HepG2 (cell line): ENCODE data around the gene CDK5RAP2. TPM values are rescaled to one million over a fixed set of nuclear protein-coding genes. Genes with fewer than 3 reads are reported as not detected.
A peak's percentile ranks its signal among the peaks of the same experiment; 100 is the strongest.

ENCODE experiments used
- ADNP ChIP-seq: sonication (generic); formaldehyde crosslinking; IDR thresholded peaks from 2 replicates; pipeline ENCODE4 v1.4.0; 2020; ENCODE audit warnings: missing genetic modification reagents
- HMG20A ChIP-seq: IDR thresholded peaks from 2 replicates; pipeline ENCODE4 v1.6.1; 2016; ENCODE audit warnings: borderline replicate concordance
- HNRNPK ChIP-seq: fragments of 200-400 bp; formaldehyde crosslinking; IDR thresholded peaks from 2 replicates; pipeline ENCODE4 v1.6.1; 2018; ENCODE audit warnings: low read length, low read depth, moderate library complexity, mild to moderate bottlenecking; ENCODE audit not compliant: poor library complexity, severe bottlenecking
- ISL2 ChIP-seq: sonication (generic); formaldehyde crosslinking; IDR thresholded peaks from 2 replicates; pipeline ENCODE4 v1.5.0; 2020; ENCODE audit warnings: missing genetic modification reagents
- MZF1 ChIP-seq: sonication (generic); formaldehyde crosslinking; IDR thresholded peaks from 2 replicates; pipeline ENCODE4 v1.8.1; 2023; ENCODE audit warnings: mild to moderate bottlenecking, missing genetic modification reagents, borderline replicate concordance
- NR2F1 ChIP-seq, 2 experiments: fragments of 450-650 bp in 1 of 2; formaldehyde crosslinking in 1 of 2; IDR thresholded peaks; 2 replicates each; pipeline versions ENCODE4 v1.5.0 to v1.6.1; 2016 to 2020; ENCODE audit warnings: mild to moderate bottlenecking in 1 of 2, missing compliant biosample characterization in 1 of 2, missing genetic modification reagents in 1 of 2, moderate library complexity in 1 of 2
- POLR2AphosphoS5 ChIP-seq: IDR thresholded peaks from 2 replicates; pipeline ENCODE4 v1.6.1; 2012; ENCODE audit warnings: low read depth, low read length
- POLR2G ChIP-seq: fragments of 200-400 bp; formaldehyde crosslinking; IDR thresholded peaks from 2 replicates; pipeline ENCODE4 v1.6.1; 2018; ENCODE audit warnings: mild to moderate bottlenecking, low read depth, low read length, moderate library complexity
- RAD21 ChIP-seq: fragments of 450-650 bp; formaldehyde crosslinking; IDR thresholded peaks from 2 replicates; pipeline ENCODE4 v1.5.0; 2020; ENCODE audit warnings: mild to moderate bottlenecking
- TFAP4 ChIP-seq: sonication (generic); IDR thresholded peaks from 2 replicates; pipeline ENCODE4 v1.6.1; 2016; ENCODE audit warnings: low read depth, borderline replicate concordance
- TGIF2 ChIP-seq: IDR thresholded peaks from 2 replicates; pipeline ENCODE4 v1.6.1; 2016; ENCODE audit warnings: control low read depth, missing compliant biosample characterization
- TP53 ChIP-seq: sonication (generic); formaldehyde crosslinking; conservative IDR thresholded peaks from 2 replicates; pipeline ENCODE4 v1.4.0; 2020; ENCODE audit warnings: missing genetic modification reagents
- ZNF510 ChIP-seq: sonication (generic); formaldehyde crosslinking; IDR thresholded peaks from 2 replicates; pipeline ENCODE4 v1.4.0; 2020; ENCODE audit warnings: low read depth, mild to moderate bottlenecking, missing genetic modification reagents
- ZNF747 ChIP-seq: sonication (generic); formaldehyde crosslinking; IDR thresholded peaks from 2 replicates; pipeline ENCODE4 v1.8.1; 2023; ENCODE audit warnings: missing genetic modification reagents, mild to moderate bottlenecking, borderline replicate concordance
- ZXDC ChIP-seq: sonication (generic); formaldehyde crosslinking; IDR thresholded peaks from 2 replicates; pipeline ENCODE4 v1.5.0; 2020; ENCODE audit warnings: mild to moderate bottlenecking, missing genetic modification reagents
- polyA plus RNA-seq, 8 experiments: library from polyadenylated mRNA; depleted of rRNA in 3 of 8; stranded (reverse) in 7 of 8; unstranded in 1 of 8; fragments of >200 nt; fragmentation: Illumina TruSeq in 4 of 8; extraction: Trizol in 4 of 8; gene quantifications; 2 replicates each; pipeline versions ENCODE4 v1.2.1 to v1.2.3, GENCODE V29; 2011 to 2016; ENCODE audit warnings: low read depth in 4 of 8, missing spikeins in 1 of 8, mixed read lengths in 1 of 8; ENCODE audit not compliant: insufficient read depth in 1 of 8
- total RNA-seq, 5 experiments: library from RNA; depleted of rRNA; stranded (reverse); fragments of >200 nt; fragmentation: Illumina TruSeq; extraction: Trizol; gene quantifications; 2 replicates each; pipeline ENCODE4 v1.2.3, GENCODE V29; 2016; ENCODE audit warnings: low read depth in 1 of 5
- TF ChIP-seq, protein P1 (sequence below): sonication (generic); formaldehyde crosslinking; IDR thresholded peaks from 2 replicates; pipeline ENCODE4 v1.4.0; 2020; ENCODE audit warnings: low read depth, missing genetic modification reagents
- TF ChIP-seq, protein P2 (sequence below): sonication (generic); formaldehyde crosslinking; IDR thresholded peaks from 2 replicates; pipeline ENCODE4 v1.8.1; 2023; ENCODE audit warnings: missing genetic modification reagents, inconsistent platforms, borderline replicate concordance
- TF ChIP-seq, protein P3 (sequence below): sonication (generic); formaldehyde crosslinking; IDR thresholded peaks from 2 replicates; pipeline ENCODE4 v1.8.1; 2022; ENCODE audit warnings: low read depth, mild to moderate bottlenecking, missing genetic modification reagents
- TF ChIP-seq, protein P4 (sequence below): sonication (generic); formaldehyde crosslinking; IDR thresholded peaks from 2 replicates; pipeline ENCODE4 v1.4.0; 2020; ENCODE audit warnings: mild to moderate bottlenecking, missing genetic modification reagents

CDK5RAP2 gene
- total and polyA plus RNA-seq, 2 of the 13 experiments (the other 11 are each of a cell fraction or from before 2014, with no cell fraction given), result 31.8 to 42.2 TPM

DNA sequence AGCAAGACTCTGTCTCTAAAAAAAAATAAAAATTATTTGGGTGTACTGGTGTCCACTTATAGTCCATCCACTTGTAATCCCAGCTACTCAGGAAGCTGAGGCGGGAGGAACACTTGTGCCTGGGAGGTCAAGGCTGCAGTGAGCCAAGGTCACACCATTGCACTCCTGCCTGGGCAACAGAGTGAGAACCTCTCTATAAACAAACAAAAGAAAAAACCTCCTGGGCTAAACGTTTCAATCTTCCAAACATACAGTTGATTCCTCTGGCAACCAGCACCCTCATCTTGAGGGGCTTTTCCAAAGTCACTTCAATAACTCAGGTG is 13.9 kb upstream of the CDK5RAP2 start (continued):
- TF ChIP-seq, protein P1, sequence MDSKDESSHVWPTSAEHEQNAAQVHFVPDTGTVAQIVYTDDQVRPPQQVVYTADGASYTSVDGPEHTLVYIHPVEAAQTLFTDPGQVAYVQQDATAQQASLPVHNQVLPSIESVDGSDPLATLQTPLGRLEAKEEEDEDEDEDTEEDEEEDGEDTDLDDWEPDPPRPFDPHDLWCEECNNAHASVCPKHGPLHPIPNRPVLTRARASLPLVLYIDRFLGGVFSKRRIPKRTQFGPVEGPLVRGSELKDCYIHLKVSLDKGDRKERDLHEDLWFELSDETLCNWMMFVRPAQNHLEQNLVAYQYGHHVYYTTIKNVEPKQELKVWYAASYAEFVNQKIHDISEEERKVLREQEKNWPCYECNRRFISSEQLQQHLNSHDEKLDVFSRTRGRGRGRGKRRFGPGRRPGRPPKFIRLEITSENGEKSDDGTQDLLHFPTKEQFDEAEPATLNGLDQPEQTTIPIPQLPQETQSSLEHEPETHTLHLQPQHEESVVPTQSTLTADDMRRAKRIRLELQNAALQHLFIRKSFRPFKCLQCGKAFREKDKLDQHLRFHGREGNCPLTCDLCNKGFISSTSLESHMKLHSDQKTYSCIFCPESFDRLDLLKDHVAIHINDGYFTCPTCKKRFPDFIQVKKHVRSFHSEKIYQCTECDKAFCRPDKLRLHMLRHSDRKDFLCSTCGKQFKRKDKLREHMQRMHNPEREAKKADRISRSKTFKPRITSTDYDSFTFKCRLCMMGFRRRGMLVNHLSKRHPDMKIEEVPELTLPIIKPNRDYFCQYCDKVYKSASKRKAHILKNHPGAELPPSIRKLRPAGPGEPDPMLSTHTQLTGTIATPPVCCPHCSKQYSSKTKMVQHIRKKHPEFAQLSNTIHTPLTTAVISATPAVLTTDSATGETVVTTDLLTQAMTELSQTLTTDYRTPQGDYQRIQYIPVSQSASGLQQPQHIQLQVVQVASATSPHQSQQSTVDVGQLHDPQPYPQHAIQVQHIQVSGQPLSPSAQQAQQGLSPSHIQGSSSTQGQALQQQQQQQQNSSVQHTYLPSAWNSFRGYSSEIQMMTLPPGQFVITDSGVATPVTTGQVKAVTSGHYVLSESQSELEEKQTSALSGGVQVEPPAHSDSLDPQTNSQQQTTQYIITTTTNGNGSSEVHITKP (CRISPR knock-in tag), result no peak
- TF ChIP-seq, protein P2, sequence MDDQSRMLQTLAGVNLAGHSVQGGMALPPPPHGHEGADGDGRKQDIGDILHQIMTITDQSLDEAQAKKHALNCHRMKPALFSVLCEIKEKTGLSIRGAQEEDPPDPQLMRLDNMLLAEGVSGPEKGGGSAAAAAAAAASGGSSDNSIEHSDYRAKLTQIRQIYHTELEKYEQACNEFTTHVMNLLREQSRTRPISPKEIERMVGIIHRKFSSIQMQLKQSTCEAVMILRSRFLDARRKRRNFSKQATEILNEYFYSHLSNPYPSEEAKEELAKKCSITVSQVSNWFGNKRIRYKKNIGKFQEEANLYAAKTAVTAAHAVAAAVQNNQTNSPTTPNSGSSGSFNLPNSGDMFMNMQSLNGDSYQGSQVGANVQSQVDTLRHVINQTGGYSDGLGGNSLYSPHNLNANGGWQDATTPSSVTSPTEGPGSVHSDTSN (CRISPR knock-in tag), result no peak
- peak in 1 of 2 experiments; percentile 59; a peak in 2 of 4 replicates for TF ChIP-seq NR2F1 (CRISPR knock-in tag; IDR thresholded peaks at IDR 0.05)
- no peak for TF ChIP-seq ISL2 (CRISPR knock-in tag)
- no peak for TF ChIP-seq TGIF2 (CRISPR knock-in tag)
- TF ChIP-seq TFAP4, result no peak
- TF ChIP-seq HNRNPK, result no peak
- TF ChIP-seq POLR2AphosphoS5, result no peak
- no peak for TF ChIP-seq POLR2G
- TF ChIP-seq MZF1 (CRISPR knock-in tag), result no peak
- no peak for TF ChIP-seq RAD21 (CRISPR knock-in tag)
- TF ChIP-seq, protein P3, sequence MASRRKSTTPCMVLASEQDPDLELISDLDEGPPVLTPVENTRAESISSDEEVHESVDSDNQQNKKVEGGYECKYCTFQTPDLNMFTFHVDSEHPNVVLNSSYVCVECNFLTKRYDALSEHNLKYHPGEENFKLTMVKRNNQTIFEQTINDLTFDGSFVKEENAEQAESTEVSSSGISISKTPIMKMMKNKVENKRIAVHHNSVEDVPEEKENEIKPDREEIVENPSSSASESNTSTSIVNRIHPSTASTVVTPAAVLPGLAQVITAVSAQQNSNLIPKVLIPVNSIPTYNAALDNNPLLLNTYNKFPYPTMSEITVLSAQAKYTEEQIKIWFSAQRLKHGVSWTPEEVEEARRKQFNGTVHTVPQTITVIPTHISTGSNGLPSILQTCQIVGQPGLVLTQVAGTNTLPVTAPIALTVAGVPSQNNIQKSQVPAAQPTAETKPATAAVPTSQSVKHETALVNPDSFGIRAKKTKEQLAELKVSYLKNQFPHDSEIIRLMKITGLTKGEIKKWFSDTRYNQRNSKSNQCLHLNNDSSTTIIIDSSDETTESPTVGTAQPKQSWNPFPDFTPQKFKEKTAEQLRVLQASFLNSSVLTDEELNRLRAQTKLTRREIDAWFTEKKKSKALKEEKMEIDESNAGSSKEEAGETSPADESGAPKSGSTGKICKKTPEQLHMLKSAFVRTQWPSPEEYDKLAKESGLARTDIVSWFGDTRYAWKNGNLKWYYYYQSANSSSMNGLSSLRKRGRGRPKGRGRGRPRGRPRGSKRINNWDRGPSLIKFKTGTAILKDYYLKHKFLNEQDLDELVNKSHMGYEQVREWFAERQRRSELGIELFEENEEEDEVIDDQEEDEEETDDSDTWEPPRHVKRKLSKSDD (CRISPR knock-in tag), result no peak
- TF ChIP-seq, protein P4, sequence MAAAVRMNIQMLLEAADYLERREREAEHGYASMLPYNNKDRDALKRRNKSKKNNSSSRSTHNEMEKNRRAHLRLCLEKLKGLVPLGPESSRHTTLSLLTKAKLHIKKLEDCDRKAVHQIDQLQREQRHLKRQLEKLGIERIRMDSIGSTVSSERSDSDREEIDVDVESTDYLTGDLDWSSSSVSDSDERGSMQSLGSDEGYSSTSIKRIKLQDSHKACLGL, result no peak
- no peak for TF ChIP-seq TP53 (CRISPR knock-in tag)
- TF ChIP-seq ZNF510, result 0 out of 2 replicates have a peak, but pooled peaks have one; percentile 21
- no peak for TF ChIP-seq ADNP (CRISPR knock-in tag)
- TF ChIP-seq ZNF747 (CRISPR knock-in tag), result no peak
- no peak for TF ChIP-seq ZXDC (CRISPR knock-in tag)
- no peak for TF ChIP-seq HMG20A (CRISPR knock-in tag)
